Measurements from ENCODE around the gene KIAA1958.
"Not testable (repeated sequence)": the region's sequence is repeated elsewhere in the genome, so short reads cannot be mapped to it uniquely, and the experiment has no call there.

The KIAA1958 gene

DNA sequence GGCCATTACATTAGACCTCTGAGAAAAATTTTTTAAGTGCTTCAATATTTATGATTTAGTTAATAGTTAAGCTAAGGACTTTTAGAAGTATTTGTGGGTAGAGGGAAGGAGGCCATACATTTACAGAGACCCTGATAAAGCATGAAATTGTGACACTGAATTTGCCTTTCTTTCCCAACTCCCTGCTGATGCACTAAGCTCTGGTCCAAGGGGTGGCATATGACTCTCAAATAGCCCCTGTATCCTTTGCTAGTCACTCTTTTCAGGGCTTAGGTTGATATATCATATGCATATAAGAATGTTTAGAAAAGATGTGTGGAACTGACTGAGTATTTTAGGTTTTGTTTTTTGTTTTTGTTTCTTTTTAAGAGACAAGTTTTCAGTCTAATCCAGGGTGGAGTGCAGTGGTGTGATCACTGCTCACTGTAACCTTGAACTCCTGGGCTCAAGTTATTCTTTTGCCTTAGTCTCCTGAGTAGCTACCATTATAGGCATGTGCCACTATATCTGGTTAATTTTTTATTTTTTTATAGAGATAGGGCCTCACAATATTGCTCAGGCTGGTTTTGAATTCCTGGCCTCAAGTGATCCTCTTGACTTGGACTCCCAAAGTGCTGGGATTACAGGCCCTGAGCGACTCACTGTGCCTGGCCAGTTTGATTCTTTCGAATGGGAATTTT lies 20.5 kb downstream of the KIAA1958 start:
- no peak overlapping the region for H3K4me3 ChIP-seq (ENCODE audit: low read depth in 1 of 2, low read length in 2 of 2)
- no peaks in the 10 kb centered on the region for H3K9me3 ChIP-seq (ENCODE audit: low read length)
- H3K27me3 ChIP-seq (ENCODE audit: control insufficient read depth in 1 of 2, insufficient read depth in 2 of 2, low read length in 2 of 2) = no peaks in the 10 kb centered on the region
- no peak overlapping the region for H3K27ac ChIP-seq (ENCODE audit: low read depth, low read length)
- no peak overlapping the region for H3K9ac ChIP-seq (ENCODE audit: low read length)
- H3K4me1 ChIP-seq (ENCODE audit: insufficient read depth, low read length) = no peaks in the 10 kb centered on the region
- no peaks in the 10 kb centered on the region for H3K36me3 ChIP-seq (ENCODE audit: insufficient read depth, low read length)

DNA sequence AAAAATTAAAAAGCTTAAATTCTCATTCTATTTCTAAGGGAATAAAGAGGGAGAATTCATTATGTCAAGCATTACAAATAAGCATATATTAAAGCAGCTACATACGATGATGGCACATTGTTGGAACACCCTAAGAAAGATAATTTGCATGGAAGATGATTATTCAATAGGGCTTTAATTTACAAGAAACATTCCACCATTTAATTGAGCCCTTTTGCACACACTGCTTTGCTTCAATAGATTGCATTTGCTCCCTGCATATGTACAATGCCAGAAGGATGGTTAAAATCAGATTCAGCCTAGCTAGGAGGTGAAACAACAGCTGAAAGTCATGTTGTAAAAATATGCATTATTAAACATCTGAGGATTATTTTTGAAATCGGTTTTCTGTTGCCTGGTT lies 21.8 kb downstream of the KIAA1958 start:
- Histone ChIP-seq H3K4me3 (ENCODE audit: low read depth in 1 of 2, low read length in 2 of 2) (no peak overlapping the region), H3K9ac (ENCODE audit: low read length) (no peak overlapping the region)

DNA sequence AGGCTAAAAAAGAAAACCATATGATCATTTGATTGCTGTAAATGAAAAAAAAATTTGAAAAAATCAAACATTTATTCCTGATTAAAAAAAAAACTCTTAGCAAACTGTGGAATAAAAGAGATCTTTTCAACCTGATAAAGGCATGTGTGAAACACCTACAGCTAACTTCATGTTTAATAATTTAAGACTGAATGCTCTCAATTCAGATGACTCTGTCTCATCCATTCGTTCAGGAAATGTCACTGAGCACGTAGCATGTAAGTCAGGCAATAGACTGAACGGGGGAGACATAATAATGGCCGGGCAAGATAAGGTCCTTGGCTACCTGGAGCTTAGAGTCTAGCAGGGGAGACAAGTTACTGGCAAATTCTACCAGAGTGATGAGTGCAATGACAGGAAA lies 25.8 kb downstream of the KIAA1958 start:
- not testable (repeated sequence) for H3K27me3 ChIP-seq (ENCODE audit: control insufficient read depth in 1 of 2, insufficient read depth in 2 of 2, low read length in 2 of 2); H3K36me3 ChIP-seq (ENCODE audit: insufficient read depth, low read length); H3K27ac ChIP-seq (ENCODE audit: low read depth, low read length); H3K9me3 ChIP-seq (ENCODE audit: low read length); H3K4me3 ChIP-seq (ENCODE audit: low read depth in 1 of 2, low read length in 2 of 2); H3K4me1 ChIP-seq (ENCODE audit: insufficient read depth, low read length); H3K9ac ChIP-seq (ENCODE audit: low read length)

More for the DNA sequence above, 21.8 kb downstream of the KIAA1958 start:
- Histone ChIP-seq H3K36me3 (ENCODE audit: insufficient read depth, low read length) (no peaks in the 10 kb centered on the region), H3K27ac (ENCODE audit: low read depth, low read length) (no peak overlapping the region), H3K4me1 (ENCODE audit: insufficient read depth, low read length) (no peaks in the 10 kb centered on the region), H3K9me3 (ENCODE audit: low read length) (no peaks in the 10 kb centered on the region), H3K27me3 (ENCODE audit: control insufficient read depth in 1 of 2, insufficient read depth in 2 of 2, low read length in 2 of 2) (no peaks in the 10 kb centered on the region)

DNA sequence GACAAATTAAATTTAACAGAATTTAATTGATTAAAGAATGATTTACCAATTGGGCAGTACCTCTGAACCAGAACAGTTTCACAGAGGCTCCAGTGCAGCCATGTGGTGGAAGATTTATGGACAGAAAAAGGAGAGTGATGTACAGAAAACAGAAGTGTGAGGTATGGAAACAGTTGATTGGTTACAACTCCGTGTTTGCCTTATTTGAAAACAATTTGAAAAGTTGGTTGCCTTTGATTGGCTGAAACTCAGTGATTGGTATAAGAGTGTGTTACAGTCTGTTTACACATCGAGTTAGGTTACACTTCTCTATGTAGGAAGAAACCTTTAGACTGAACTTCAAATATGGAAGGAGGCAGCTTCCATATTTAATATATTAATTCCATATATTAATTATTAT lies 30.1 kb downstream of the KIAA1958 start:
- Histone ChIP-seq H3K27me3 (ENCODE audit: control insufficient read depth in 1 of 2, insufficient read depth in 2 of 2, low read length in 2 of 2) (no peaks in the 10 kb centered on the region), H3K9me3 (ENCODE audit: low read length) (no peaks in the 10 kb centered on the region), H3K9ac (ENCODE audit: low read length) (no peak overlapping the region), H3K4me3 (ENCODE audit: low read depth in 1 of 2, low read length in 2 of 2) (no peak overlapping the region), H3K4me1 (ENCODE audit: insufficient read depth, low read length) (no peaks in the 10 kb centered on the region), H3K36me3 (ENCODE audit: insufficient read depth, low read length) (no peaks in the 10 kb centered on the region), H3K27ac (ENCODE audit: low read depth, low read length) (no peak overlapping the region)

DNA sequence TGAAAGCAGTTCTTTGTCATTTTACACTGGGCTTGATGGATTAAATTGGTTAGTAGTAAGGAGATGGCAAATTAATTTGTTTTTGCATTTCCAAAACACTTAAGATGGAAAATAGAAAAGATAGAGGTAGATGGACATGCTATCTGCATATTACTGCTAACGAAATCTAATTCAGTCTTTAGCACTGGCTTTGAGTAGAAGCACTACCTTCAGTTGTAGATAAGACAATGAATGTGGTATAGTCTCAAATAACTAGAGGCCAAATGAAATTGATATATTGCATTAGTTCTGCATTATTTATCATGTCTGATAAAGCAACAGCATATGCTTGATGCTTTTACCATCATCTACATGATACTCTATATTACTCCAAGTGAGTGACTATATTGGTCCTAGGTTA lies 33.4 kb downstream of the KIAA1958 start:
- no peak overlapping the region for H3K9ac ChIP-seq (ENCODE audit: low read length)
- no peaks in the 10 kb centered on the region for H3K9me3 ChIP-seq (ENCODE audit: low read length)
- no peaks in the 10 kb centered on the region for H3K36me3 ChIP-seq (ENCODE audit: insufficient read depth, low read length)
- no peak overlapping the region for H3K27ac ChIP-seq (ENCODE audit: low read depth, low read length)
- H3K4me1 ChIP-seq (ENCODE audit: insufficient read depth, low read length) = no peaks in the 10 kb centered on the region
- no peaks in the 10 kb centered on the region for H3K27me3 ChIP-seq (ENCODE audit: control insufficient read depth in 1 of 2, insufficient read depth in 2 of 2, low read length in 2 of 2)
- no peak overlapping the region for H3K4me3 ChIP-seq (ENCODE audit: low read depth in 1 of 2, low read length in 2 of 2)

DNA sequence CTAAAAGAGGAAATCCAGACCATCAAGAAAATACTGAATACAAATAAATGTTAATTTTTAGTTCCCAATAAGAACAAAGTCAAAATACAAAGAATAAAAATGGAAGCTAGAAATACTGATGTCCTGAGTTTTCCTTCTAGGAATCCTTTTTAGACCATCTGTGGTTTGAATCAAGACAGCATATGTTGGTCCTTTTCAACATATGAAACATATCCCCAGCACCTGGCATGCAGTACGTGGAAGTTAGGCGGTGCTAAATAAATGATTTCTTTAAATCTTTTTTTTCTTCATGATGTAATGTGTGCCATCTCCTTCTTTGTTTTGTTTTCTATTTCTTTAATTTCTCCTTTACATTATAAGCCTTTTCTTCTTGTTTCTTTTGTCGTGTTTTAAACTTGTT lies 34.0 kb downstream of the KIAA1958 start:
- Histone ChIP-seq H3K27me3 (ENCODE audit: control insufficient read depth in 1 of 2, insufficient read depth in 2 of 2, low read length in 2 of 2) (no peaks in the 10 kb centered on the region), H3K27ac (ENCODE audit: low read depth, low read length) (no peak overlapping the region), H3K9ac (ENCODE audit: low read length) (no peak overlapping the region), H3K36me3 (ENCODE audit: insufficient read depth, low read length) (no peaks in the 10 kb centered on the region), H3K4me3 (ENCODE audit: low read depth in 1 of 2, low read length in 2 of 2) (no peak overlapping the region), H3K4me1 (ENCODE audit: insufficient read depth, low read length) (no peaks in the 10 kb centered on the region), H3K9me3 (ENCODE audit: low read length) (no peaks in the 10 kb centered on the region)

DNA sequence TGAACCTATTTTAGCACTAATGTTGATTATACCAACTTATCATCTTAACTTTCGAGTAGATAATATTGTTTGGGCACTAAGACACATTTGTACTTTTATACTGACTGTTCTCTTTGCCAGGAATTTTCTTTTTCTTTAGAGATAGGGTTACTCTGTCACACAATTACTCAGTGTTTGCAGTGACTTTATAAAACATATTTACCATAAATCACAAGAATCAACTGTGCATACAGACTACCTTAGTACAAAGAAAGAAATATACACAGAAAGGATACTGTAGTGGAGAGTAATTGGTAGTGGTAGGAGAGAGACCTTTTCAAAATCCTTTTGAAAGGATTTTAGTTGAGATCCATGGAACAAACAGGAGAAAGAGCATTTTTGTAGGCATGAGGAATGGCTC lies 40.3 kb downstream of the KIAA1958 start:
- Histone ChIP-seq H3K9me3 (ENCODE audit: low read length) (no peaks in the 10 kb centered on the region), H3K4me1 (ENCODE audit: insufficient read depth, low read length) (no peaks in the 10 kb centered on the region), H3K36me3 (ENCODE audit: insufficient read depth, low read length) (no peaks in the 10 kb centered on the region), H3K4me3 (ENCODE audit: low read depth in 1 of 2, low read length in 2 of 2) (no peak overlapping the region), H3K27me3 (ENCODE audit: control insufficient read depth in 1 of 2, insufficient read depth in 2 of 2, low read length in 2 of 2) (no peaks in the 10 kb centered on the region), H3K9ac (ENCODE audit: low read length) (no peak overlapping the region), H3K27ac (ENCODE audit: low read depth, low read length) (no peak overlapping the region)

DNA sequence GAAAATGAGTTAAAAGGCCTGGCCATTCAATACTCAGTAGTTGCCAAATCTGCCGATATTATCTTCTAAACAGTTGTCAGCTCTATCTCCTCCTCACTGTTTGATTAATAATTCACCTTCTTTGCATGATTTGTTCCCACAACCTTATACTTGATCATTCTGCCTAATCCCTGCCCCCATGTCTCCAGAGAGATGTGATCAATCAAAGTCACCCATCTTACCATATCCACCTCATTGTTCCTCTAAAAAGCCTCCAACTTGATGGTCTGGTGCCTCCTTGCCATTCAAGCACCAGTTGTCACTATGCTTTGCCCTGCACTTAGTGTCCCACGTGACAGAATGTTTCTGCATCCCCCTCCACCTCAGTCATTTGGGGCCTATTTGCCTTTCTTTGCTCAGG lies 41.3 kb downstream of the KIAA1958 start:
- Histone ChIP-seq H3K9ac (ENCODE audit: low read length) (no peak overlapping the region), H3K27ac (ENCODE audit: low read depth, low read length) (no peak overlapping the region), H3K27me3 (ENCODE audit: control insufficient read depth in 1 of 2, insufficient read depth in 2 of 2, low read length in 2 of 2) (no peaks in the 10 kb centered on the region), H3K9me3 (ENCODE audit: low read length) (no peaks in the 10 kb centered on the region), H3K4me3 (ENCODE audit: low read depth in 1 of 2, low read length in 2 of 2) (no peak overlapping the region), H3K4me1 (ENCODE audit: insufficient read depth, low read length) (no peaks in the 10 kb centered on the region), H3K36me3 (ENCODE audit: insufficient read depth, low read length) (no peaks in the 10 kb centered on the region)

DNA sequence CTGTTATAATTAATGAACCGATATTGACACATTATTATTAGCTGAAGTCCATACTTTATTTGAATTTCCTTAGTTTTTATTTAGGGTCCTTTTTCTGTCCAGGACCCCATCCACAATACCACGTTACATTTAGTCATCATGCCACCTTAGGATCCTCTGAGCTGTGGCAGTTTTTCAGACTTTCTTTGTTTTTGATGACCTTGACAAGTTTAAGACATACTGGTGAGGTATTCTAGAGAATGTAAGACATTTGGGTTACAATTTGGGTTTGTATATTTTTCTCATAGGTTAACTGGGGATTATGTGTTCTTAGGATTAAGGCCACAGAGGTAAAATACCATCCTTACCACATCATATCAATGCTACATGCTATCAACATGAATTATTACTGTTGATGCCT lies 42.7 kb downstream of the KIAA1958 start:
- H3K4me3 ChIP-seq (ENCODE audit: low read depth in 1 of 2, low read length in 2 of 2) = no peak overlapping the region
- no peaks in the 10 kb centered on the region for H3K36me3 ChIP-seq (ENCODE audit: insufficient read depth, low read length)
- no peaks in the 10 kb centered on the region for H3K4me1 ChIP-seq (ENCODE audit: insufficient read depth, low read length)
- H3K27ac ChIP-seq (ENCODE audit: low read depth, low read length) = no peak overlapping the region
- no peaks in the 10 kb centered on the region for H3K9me3 ChIP-seq (ENCODE audit: low read length)
- H3K9ac ChIP-seq (ENCODE audit: low read length) = no peak overlapping the region
- H3K27me3 ChIP-seq (ENCODE audit: control insufficient read depth in 1 of 2, insufficient read depth in 2 of 2, low read length in 2 of 2) = no peaks in the 10 kb centered on the region

DNA sequence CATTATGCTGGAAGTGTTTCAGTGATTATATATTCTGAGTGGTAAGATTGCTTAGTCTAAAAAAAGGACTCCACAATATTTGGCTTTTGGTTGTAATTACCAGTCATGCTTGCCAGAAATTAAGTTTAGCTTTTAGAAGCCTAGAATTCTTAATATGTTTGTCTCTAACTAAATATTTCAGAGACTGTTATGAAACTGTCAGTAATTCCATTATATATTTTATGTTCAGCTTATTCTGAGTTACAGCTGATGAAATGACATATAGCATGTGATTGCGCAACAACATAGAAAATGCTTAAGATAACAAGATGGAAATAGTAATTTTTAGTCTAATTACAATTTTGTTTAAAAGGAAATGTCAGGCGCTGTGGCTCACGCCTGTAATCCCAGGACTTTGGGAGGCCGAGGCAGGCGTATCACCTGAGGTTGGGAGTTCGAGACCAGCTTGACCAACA lies 44.2 kb downstream of the KIAA1958 start:
- H3K36me3 ChIP-seq (ENCODE audit: insufficient read depth, low read length) = no peaks in the 10 kb centered on the region
- no peak overlapping the region for H3K9ac ChIP-seq (ENCODE audit: low read length)
- H3K27ac ChIP-seq (ENCODE audit: low read depth, low read length) = no peak overlapping the region
- H3K4me1 ChIP-seq (ENCODE audit: insufficient read depth, low read length) = peaks cover 4% of the 10 kb centered on the region
- no peak overlapping the region for H3K4me3 ChIP-seq (ENCODE audit: low read depth in 1 of 2, low read length in 2 of 2)
- no peaks in the 10 kb centered on the region for H3K9me3 ChIP-seq (ENCODE audit: low read length)
- no peaks in the 10 kb centered on the region for H3K27me3 ChIP-seq (ENCODE audit: control insufficient read depth in 1 of 2, insufficient read depth in 2 of 2, low read length in 2 of 2)

DNA sequence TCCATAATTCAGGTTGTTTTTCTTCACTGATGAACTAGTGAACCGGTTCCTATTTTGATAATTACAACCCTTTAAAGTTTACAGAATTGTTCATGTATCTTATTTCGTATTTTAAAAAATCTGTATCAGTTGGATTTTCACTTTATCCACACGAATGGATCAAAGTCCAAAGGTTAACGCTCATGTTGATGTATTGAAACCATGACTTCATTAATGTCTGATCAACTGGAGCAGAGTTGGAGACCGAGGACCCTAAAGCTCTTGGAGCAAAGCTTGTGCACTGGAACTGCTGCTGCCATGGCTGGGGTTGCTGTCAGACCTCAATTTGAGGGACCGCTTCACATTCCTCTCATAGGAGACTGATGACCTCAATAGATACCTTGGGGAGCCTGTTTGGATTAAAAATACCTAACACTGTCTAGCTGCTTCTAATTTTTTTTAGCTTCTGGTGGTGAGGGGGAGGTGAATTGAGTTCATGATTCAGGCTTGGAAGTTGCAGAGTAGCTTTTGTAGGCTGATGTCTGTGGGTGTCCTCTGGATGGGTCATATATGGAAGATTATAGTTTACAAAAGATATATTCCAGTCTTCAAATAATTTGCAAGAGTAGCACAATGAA lies 45.1 kb downstream of the KIAA1958 start:
- Histone ChIP-seq H3K9ac (ENCODE audit: low read length) (no peak overlapping the region), H3K4me1 (ENCODE audit: insufficient read depth, low read length) (peaks cover 4% of the 10 kb centered on the region), H3K27ac (ENCODE audit: low read depth, low read length) (no peak overlapping the region), H3K4me3 (ENCODE audit: low read depth in 1 of 2, low read length in 2 of 2) (no peak overlapping the region), H3K9me3 (ENCODE audit: low read length) (no peaks in the 10 kb centered on the region), H3K36me3 (ENCODE audit: insufficient read depth, low read length) (no peaks in the 10 kb centered on the region), H3K27me3 (ENCODE audit: control insufficient read depth in 1 of 2, insufficient read depth in 2 of 2, low read length in 2 of 2) (no peaks in the 10 kb centered on the region)

DNA sequence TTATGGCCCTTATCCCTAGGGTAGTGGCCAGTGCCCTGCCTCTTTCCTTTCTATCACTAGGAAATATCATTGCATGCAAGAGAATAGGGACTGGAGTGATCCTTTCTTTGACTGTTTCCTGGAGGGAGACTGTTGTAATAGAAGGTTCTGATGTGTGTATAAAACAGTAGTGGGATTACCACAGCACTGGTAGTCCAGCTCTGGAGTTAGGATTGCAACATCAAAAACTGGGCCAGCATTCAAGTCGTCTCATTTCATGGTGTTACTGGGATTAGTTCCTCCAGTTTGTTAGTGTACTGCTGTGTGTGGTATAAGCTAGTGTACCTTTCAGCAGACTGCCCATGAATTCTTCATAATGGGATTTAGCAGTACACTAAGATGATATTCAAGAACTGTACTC lies 45.8 kb downstream of the KIAA1958 start:
- no peaks in the 10 kb centered on the region for H3K36me3 ChIP-seq (ENCODE audit: insufficient read depth, low read length)
- H3K4me3 ChIP-seq (ENCODE audit: low read depth in 1 of 2, low read length in 2 of 2) = no peak overlapping the region
- no peaks in the 10 kb centered on the region for H3K9me3 ChIP-seq (ENCODE audit: low read length)
- no peaks in the 10 kb centered on the region for H3K27me3 ChIP-seq (ENCODE audit: control insufficient read depth in 1 of 2, insufficient read depth in 2 of 2, low read length in 2 of 2)
- no peak overlapping the region for H3K27ac ChIP-seq (ENCODE audit: low read depth, low read length)
- no peak overlapping the region for H3K9ac ChIP-seq (ENCODE audit: low read length)
- peaks cover 4% of the 10 kb centered on the region for H3K4me1 ChIP-seq (ENCODE audit: insufficient read depth, low read length)

Measured in muscle layer of colon (tissue), 2 donors.